ENCODE data around the gene MAN1C1.

Gene MAN1C1

DNA sequence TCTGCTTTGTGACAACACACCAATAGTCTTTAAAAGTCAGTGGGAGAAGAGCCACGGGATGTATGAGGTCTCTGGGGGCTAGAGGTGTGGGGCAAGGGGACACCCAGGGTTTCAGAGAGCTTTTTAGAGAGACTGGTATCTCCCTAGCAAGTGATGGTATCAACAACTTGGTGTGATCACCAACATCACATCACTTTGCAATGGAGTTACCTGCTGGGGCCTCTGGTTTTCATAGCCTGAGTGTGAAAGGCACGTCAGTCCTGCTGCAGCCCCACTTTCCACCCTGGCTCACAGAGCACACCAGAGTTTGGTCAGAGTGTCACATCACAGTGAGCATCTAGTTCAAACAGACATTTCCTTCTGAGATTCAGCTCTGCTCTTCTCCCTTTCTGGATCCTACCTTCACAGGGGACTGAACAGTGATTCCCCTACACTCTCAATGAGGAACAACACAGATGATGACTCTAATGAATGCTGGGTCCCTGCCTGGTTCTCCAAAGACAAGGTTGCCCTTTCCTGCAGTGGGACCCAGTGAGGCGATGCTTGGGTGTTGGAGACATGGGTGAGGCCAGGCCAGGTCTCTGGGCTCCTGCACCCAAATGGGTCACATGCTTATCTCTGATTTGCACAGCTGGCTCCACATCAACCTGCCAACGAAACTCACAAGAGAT, 2.0 kb upstream of the MAN1C1 start:
- TF ChIP-seq ISL1 (CRISPR knock-in tag; IDR thresholded peaks at IDR 0.05) (no peak), GLIS3 (CRISPR knock-in tag; IDR thresholded peaks at IDR 0.05) (no peak), ZNF8 (CRISPR knock-in tag; IDR thresholded peaks at IDR 0.05) (no peak), SNAI2 (CRISPR knock-in tag; IDR thresholded peaks at IDR 0.05) (no peak), CSDC2 (CRISPR knock-in tag; IDR thresholded peaks at IDR 0.05) (no peak), CREB5 (CRISPR knock-in tag; IDR thresholded peaks at IDR 0.05; ENCODE audit: low read depth) (no peak), TCF4 (CRISPR knock-in tag; IDR thresholded peaks at IDR 0.05; ENCODE audit: borderline replicate concordance) (no peak), ZFP3 (CRISPR knock-in tag; IDR thresholded peaks at IDR 0.05) (no peak), ZNF70 (CRISPR knock-in tag; IDR thresholded peaks at IDR 0.05) (no peak), CSRNP3 (CRISPR knock-in tag; IDR thresholded peaks at IDR 0.05) (no peak), ZNF565 (CRISPR knock-in tag; conservative IDR thresholded peaks at IDR 0.05; ENCODE audit: low read depth) (no peak)
- TF ChIP-seq, protein P1, sequence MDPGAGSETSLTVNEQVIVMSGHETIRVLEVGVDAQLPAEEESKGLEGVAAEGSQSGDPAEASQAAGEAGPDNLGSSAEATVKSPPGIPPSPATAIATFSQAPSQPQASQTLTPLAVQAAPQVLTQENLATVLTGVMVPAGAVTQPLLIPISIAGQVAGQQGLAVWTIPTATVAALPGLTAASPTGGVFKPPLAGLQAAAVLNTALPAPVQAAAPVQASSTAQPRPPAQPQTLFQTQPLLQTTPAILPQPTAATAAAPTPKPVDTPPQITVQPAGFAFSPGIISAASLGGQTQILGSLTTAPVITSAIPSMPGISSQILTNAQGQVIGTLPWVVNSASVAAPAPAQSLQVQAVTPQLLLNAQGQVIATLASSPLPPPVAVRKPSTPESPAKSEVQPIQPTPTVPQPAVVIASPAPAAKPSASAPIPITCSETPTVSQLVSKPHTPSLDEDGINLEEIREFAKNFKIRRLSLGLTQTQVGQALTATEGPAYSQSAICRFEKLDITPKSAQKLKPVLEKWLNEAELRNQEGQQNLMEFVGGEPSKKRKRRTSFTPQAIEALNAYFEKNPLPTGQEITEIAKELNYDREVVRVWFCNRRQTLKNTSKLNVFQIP (CRISPR knock-in tag; IDR thresholded peaks at IDR 0.05; ENCODE audit: borderline replicate concordance, low read depth), result no peak
- ATAC-seq, result no peak

DNA sequence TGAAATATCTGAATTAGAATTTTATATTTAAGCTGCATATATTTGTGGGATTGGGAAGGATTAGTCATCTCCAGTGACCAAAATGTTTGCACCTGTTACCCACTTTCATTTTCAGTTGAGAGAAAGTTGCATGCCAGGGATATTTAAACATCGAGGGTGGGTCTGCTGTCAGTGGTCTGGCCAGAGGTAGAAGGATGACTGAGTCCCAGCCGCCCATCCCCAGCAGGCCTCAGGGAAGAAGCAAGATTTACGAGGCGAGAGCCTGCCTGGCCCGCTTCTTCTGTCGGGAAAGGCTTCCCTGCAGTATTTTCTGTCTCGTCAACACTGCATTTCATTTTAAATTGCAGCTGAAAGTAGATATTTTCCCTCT, 1.4 kb upstream of the MAN1C1 start:
- no peak for ATAC-seq
- TF ChIP-seq OSR1 (CRISPR knock-in tag; IDR thresholded peaks at IDR 0.05), result no peak
- no peak for TF ChIP-seq ZNF70 (CRISPR knock-in tag; IDR thresholded peaks at IDR 0.05)
- TF ChIP-seq PATZ1 (CRISPR knock-in tag; IDR thresholded peaks at IDR 0.05; ENCODE audit: borderline replicate concordance), result no peak
- no peak for TF ChIP-seq PPARA (CRISPR knock-in tag; IDR thresholded peaks at IDR 0.05; ENCODE audit: borderline replicate concordance)
- TF ChIP-seq, protein P2, sequence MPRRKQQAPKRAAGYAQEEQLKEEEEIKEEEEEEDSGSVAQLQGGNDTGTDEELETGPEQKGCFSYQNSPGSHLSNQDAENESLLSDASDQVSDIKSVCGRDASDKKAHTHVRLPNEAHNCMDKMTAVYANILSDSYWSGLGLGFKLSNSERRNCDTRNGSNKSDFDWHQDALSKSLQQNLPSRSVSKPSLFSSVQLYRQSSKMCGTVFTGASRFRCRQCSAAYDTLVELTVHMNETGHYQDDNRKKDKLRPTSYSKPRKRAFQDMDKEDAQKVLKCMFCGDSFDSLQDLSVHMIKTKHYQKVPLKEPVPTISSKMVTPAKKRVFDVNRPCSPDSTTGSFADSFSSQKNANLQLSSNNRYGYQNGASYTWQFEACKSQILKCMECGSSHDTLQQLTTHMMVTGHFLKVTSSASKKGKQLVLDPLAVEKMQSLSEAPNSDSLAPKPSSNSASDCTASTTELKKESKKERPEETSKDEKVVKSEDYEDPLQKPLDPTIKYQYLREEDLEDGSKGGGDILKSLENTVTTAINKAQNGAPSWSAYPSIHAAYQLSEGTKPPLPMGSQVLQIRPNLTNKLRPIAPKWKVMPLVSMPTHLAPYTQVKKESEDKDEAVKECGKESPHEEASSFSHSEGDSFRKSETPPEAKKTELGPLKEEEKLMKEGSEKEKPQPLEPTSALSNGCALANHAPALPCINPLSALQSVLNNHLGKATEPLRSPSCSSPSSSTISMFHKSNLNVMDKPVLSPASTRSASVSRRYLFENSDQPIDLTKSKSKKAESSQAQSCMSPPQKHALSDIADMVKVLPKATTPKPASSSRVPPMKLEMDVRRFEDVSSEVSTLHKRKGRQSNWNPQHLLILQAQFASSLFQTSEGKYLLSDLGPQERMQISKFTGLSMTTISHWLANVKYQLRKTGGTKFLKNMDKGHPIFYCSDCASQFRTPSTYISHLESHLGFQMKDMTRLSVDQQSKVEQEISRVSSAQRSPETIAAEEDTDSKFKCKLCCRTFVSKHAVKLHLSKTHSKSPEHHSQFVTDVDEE (CRISPR knock-in tag; IDR thresholded peaks at IDR 0.05), result no peak
- TF ChIP-seq TCF4 (CRISPR knock-in tag; IDR thresholded peaks at IDR 0.05; ENCODE audit: borderline replicate concordance), result no peak
- TF ChIP-seq TOX (CRISPR knock-in tag; IDR thresholded peaks at IDR 0.05; ENCODE audit: borderline replicate concordance), result no peak
- TF ChIP-seq ISL1 (CRISPR knock-in tag; IDR thresholded peaks at IDR 0.05), result no peak
- no peak for TF ChIP-seq CSRNP3 (CRISPR knock-in tag; IDR thresholded peaks at IDR 0.05)
- no peak for TF ChIP-seq GLIS3 (CRISPR knock-in tag; IDR thresholded peaks at IDR 0.05)
- no peak for TF ChIP-seq ARNTL (CRISPR knock-in tag; IDR thresholded peaks at IDR 0.05; ENCODE audit: borderline replicate concordance, low read depth)
- TF ChIP-seq ESRRG (CRISPR knock-in tag; IDR thresholded peaks at IDR 0.05), result no peak
- no peak for TF ChIP-seq CSDC2 (CRISPR knock-in tag; IDR thresholded peaks at IDR 0.05)
- TF ChIP-seq SNAI2 (CRISPR knock-in tag; IDR thresholded peaks at IDR 0.05), result no peak
- TF ChIP-seq BACH2 (CRISPR knock-in tag; IDR thresholded peaks at IDR 0.05; ENCODE audit: borderline replicate concordance), result no peak

Data from SK-N-SH treated with all-trans-retinoic acid at 6 μM for 48 hours (cell line).